Activated naive CD4-positive, alpha-beta T cell (primary cell): Measurements from ENCODE around the gene ITPK1.

Source experiments
- DNase-seq, 4 experiments: peaks; one replicate each; lab custom pipeline; 2025; lab: John Stamatoyannopoulos, UW

ITPK1 gene

DNA sequence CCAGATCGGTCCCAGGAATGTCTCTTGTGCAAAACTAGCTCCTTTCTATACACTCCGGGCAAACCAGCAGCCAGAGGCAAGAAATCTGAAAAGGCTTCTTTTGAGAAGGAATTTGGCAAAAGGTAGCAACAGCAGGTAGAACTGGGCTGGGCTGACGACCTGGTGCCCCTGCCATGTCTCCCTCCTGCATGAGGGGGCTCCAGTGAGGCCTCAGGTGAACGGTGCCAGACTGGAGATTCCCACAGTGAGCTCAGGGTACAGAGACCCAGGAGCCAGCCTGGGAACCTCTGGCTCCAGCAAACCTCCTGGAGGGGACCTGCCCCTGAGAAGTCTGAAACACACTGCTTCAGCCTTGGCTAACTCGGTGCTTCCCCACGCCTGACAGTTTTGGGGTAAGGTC, 10.8 kb downstream of the ITPK1 start:
- DNase-seq: no peak

DNA sequence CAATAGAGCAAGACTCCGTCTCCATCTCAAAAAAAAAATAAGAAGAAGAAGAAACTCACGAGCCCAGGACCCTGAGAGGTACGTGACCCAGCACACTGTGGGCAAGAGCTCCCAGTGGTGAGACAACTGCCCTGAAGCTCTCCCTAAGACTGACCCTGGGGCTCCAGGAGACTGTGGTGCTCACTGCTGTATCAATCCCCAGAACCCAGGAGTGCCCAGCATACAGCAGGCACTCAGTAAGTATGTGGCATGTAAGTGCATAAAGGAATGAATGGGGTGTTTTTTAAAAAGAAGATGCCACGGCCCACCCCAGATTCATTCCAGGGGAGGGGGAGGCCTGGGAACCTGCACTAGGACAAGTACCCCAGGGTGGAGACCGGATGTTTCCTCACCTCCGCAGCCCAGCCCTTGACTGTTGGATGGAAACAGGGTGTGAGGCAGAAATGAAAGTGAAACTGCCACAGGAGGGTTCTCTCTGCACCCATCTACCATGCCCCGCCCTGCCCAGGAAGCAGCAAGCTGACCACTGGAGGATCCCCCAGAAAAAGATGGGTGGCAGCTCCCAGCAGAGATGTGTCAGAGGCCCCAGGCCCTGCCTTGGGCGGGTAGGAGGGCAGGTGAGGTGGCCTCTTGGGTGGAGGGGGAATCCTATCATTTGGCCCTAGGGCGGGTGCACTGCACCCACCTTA, 12.2 kb downstream of the ITPK1 start:
- DNase-seq: peak in 3 of 4 experiments; percentile 11 to 42 (median 41)

DNA sequence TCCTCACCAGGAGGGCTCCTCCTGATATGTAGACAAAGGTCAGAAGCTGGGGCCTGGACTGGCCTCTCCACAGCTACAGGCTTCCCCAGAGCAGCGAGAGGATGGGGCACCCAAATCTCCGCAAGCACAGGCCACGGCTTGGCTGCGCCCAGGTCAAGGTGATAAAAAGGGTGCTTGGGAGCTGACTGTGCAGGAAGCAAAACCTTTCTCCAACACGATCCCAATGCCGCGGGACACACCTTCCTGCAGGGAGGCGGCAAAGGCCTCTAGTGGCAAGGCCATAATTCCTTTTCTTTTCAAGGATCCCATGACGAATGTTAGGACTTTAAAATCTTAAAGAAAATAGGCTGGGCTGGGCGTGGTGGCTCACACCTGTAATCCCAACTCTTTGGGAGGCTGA, 13.6 kb downstream of the ITPK1 start:
- DNase-seq: no peak

DNA sequence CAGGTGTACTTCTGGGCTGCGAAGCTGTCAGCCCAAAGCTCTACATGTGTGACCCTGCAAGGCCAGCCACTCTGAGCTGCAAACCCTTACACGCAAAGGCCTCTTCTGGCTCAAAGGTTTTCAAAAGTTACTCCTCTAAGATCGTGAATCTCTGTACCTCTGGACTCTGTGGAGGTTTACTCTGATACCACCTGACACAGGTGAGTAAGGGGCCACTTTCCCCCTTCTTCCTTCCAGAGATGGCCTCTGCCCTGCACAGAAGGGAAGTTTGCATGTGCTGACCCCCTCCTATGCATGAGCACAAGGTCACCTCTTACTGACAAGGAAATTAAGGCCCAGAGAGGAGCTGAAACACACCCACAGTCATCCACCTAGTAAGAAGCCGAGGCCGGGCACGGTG, 14.5 kb downstream of the ITPK1 start:
- DNase-seq: no peak

DNA sequence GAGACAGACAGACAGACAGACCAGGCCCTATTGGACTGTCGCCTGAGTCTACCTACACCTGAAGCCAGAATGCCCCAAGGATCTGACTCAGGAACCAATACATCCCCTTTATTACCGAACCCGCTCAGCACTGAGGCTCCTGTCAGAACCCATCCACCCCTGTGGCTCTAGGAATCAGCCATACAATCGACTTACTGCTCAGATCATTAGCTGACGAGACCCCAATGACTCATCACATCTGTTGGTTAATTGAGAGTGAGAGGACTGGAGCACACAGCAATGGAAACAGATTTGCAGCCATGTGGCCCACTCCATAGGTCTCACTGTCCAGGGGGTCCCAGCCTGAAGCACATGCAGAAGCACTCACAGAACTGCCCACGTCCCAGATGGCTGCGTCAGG, 15.2 kb downstream of the ITPK1 start:
- DNase-seq: no peak

DNA sequence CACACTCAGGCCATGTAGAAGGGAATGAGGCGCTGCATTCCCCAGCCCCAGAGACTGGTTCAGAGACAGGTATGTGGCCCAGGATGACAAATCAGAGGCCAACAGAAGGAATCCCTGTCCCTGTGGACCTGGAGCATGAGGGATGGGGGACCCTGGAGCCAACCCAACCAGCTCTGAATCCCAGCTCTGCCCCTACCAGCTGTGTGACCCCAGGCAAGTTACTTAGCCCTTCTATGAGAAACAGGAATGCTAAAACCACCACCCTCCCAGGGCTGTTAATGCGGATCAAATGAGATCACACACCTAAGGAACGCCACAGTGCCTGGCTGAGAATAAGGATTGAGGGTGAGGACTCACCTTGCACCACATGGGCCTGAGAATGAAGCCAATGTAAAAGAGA, 15.6 kb downstream of the ITPK1 start:
- DNase-seq: no peak

DNA sequence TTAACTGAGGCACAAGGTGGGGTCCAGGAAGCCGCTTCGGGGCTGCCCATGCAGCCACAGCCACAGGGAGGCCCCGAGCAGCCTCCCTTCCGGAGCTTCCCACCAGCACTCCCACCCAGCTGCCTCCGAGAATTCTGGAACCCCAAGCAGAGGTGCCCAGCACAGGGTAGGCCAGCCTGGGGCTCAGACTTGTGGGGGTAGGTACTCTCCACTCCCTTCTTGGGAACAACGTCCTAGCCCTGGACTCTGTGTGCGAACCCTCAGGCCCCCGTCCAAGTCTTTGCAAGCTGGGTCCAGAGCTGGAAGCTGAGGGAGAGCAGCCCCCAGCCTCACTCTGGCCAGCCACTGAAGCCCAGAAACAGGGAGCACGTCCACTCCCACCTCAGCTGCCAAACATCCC, 16.1 kb downstream of the ITPK1 start:
- DNase-seq: no peak

DNA sequence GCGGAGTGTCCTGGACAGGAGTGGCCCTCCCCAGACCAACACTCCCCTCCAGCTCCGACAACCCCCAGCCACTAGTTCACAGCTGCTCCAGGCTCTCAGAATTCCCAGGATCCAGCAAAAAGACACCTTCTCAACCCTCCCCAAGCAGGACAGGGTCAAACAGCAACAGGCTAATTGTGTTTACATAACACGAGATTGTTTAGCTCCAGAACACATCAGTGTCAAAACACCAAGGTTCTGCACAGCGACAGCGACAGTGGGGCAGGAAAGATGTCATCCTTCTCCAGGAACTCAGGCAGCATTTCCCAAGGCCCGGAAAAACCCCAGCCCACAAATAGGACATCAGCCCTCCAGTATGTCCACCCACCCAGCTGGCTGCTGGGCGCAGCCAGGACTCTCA, 16.5 kb downstream of the ITPK1 start:
- no peak for DNase-seq

DNA sequence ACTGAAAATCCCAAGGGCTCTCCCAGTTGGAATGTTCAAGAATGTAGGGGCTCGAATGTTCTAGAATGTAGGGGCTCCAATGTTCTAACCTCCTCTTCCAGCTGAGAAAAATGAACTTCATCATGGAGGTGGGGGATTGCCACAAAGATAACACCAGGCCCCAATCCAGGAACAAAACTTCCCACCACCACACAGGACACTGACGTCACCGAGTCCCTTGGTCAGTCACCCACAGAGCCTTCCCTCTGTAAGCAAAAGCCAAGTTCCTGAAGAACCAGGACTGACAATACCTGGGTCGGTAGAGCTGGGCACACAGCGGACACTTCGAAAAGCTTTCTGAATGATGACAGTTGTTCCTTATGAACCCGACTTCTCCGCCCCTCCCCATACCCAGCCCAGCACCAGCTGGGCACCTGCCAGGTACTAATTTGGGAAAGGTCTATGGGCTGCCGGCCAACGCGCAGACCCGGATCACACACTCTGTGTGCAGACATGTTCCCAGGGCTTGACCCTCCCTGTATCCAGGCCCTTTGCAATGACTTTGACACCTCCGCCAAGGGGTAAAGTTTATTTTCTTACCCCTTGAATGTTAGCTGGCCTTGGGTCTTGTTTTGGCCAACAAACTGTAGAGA, 18.9 kb downstream of the ITPK1 start:
- DNase-seq: no peak

DNA sequence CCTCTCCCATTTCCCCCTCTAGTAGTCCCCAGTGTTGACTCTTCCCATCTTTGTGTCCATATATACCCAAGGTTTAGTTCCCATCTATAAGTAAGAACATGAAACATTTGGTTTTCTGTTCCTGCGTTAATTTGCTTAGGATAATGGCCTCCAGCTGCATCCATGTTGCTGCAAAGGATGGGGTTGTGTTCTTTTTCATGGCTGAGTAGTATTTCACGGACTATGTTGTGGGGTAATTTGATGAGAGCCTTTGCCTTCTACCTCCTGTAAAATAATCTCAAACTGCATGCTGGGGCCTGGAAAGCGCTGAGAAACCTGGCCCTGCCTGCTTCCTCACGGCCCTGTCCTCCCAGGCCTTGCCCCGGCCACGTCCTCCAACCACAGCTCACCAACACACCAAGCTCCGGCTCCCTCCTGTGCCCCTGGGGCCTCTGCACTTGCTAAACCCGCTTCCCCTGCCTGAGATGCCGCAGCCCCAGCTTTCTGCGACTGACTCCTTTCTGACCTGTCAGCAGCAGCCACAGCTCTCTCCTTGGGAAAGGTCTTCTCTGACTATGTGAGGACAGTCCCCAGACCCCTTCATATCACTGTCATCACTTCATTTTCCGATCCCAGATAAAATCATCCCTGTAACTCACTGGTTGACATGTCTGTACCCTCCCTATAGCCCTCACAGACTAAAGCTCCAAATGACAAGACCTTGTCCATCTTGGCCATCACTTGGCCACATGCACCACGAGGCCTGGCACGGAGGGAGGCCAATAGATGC, 19.8 kb downstream of the ITPK1 start:
- no peak for DNase-seq

DNA sequence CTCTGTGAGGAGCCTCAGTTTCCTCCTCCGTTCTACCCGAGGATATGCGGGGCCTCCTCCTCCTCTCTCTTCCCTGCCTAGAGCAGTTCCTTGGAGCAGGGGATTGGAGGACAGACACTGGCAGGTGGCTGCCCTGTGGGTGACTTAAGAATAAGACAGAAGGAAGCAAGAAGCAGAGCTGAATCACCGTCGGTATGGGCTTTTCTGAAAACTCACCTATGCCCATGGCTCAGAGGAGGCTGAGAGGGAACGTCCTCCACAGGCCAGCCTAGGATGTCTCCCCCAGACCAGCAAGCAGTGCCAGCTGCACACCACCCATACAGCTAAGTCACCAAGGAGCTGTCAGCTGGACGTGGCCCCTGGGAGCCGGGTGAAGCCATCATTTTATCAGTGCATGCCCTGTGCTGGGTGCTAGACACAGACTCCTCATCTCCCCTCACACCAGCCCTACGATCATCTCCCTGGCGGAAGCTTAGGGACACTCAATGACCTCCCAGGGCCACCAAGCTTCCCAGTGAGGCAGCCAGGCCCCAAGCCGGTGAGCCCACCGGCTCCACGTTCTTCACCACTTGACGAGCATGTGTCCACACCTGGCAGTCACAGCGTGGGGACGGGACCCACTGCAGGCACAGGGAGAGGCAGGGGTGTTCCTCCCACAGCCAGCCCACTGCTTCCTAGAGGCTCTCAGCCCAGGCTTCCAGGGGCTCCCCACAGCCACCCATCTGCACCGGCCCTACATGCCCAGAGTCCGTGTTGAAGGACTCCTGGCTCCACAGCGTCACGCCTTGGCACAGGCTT, 21.4 kb downstream of the ITPK1 start:
- DNase-seq: no peak

DNA sequence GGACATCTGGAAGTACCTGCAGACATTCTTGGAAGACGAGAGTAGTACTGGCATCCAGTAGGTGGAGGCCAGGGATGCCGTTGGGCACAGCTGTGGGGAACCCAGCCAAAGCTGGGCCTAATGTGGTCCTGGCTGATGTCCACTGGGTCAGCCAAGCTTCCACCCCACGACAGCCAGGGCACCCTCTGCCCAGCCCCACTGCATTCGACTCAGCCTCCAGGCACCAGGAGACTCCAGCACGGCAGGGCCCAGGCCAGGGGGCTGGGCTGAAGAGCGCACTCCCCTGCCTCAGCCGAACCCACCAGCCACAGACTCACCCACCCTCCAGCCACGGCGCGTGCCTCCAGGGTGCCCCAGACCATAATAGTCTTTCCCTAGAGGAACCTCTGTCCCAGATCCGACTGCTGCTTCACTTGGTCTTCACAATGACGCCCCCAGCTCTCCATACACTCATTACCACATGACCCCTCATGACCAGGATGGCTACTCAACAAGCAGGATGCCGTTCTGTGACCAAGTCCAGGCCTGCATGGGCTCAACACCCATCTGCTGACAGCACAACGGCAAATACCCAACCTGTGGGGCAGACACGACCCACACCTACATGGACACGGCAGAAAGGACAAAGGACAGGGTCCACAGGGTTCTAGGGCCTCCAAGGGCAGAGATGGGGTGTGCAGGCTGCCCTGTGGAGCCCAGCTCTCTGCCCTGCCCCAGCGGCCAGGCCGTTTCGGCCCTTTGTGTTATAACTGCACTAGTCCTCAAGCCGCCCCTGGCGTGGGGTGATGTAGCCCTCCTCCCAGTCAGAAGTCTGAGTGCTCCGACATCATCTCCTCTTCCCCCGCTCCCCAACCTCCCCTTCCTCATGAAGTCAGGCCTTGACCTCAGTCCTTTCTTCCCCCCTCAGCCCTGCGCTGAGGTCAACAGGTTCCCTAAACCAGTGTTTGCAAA, 22.8 kb downstream of the ITPK1 start:
- DNase-seq: no peak

DNA sequence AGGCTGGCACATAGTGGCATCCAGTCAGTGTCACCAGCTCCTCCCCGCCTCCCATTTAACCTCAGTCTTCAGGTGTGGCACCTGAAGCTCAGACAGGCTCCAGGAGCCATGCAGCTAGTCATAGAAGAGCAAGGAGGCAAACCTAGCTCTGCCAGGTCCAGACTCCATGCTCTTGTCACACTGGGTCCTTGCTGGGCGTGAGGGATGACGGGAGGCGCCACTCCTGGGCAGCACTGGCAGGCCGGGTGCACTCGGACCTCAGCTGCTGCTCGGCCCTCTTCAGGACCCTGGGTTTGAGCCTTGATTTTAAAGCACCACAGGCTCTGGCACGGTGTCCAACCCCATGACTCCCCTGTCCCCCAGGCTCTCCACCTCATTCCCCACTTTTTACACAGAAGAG, 24.1 kb downstream of the ITPK1 start:
- no peak for DNase-seq

DNA sequence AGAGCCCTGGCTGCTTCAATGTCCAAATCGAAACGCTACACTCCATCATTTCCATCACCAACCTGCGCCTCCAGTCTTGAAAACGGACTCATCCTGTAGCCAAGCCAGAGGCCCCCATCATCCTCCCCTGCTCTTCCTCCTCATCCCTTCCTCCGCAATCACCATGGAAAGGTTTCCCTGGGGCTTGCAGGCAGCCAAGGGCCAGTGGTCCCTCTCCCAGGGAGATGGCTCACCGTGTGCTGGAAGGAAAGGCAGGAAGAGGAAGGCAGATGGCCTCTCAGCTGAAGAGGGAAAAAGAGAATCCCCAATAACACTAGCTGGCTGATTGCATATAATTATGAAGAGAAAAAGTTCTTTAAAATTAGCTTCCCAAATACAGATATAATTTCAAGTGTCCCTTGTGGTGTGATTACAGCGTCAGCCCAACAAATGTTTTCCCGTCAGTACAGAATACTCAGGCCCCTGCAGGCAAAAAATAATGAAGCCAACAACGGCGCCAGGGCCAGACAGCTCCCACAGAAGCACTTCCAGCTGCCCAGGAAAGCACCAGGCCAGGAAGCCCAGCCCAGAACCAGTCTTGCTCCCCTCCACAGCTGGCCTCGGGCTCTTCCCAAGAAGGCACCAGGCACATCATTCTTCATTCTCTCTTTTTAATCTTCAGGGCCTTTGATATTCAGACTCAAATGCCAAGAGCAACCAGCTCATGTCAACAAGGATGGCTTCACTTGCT, 24.7 kb downstream of the ITPK1 start:
- no peak for DNase-seq

DNA sequence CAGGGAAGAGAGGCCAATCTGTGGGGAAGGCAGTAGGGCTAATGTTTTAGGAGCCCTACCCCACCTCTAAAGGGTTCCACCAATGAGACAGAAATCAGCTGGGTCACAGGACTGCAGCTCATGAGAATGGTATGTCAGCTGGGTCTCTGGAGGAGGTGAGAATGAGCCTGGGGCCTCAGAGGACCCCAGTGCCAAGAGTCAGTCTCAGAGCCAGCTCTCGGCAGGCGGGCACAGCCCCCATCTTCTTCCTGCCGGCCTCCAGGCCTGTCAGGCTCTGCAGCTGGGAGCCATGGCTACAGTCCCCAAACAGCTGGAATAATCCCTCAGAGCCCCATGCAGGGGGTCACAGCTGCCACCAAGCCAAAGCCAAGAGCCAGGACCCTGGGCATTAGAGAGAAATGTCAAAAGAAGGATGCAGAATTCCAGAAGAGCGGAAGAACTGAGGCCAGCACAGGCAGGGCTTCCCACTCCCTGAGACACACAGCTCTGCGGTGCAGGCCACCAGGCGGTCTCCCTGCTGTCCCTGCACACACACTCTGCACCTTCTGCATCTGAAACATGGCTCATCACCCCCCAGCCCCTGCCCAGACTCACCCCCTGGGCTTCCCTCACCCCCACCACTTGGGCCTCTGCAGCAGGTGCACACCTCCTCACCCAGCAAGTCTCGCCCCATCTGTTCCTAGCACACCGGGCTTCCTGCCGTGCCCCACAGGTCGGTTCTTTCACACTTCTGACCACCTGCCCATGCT, 26.0 kb downstream of the ITPK1 start:
- DNase-seq: no peak

DNA sequence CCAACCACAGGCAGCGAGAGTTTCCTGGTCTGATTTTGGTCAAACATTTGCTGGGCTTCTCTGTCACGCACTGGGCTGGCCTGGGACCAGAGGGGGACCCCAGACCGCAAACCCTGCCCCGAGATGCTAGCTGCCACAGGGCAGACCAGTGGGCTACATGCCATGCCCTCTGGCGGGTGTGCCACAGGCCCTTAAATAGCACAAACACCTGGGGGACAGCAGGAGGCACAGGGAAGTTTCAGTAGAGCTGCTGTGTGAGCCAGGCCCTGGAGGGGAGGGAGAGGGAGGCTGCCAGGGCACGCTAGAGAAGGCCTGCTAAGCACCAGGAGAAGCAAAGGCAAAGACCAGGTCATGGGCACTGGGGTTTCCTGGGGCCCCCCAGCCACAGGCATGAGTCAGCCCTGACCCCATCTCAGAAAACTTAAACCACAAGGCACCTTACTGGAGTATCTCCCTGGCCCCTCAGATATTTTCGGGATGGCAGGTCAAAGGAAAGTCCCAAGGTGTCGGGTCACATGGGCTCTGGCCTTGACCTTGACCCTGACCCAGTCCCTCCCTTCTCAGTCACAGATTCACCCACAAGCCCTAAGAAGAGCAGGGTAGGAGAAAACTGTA, 29.2 kb downstream of the ITPK1 start:
- DNase-seq: no peak

DNA sequence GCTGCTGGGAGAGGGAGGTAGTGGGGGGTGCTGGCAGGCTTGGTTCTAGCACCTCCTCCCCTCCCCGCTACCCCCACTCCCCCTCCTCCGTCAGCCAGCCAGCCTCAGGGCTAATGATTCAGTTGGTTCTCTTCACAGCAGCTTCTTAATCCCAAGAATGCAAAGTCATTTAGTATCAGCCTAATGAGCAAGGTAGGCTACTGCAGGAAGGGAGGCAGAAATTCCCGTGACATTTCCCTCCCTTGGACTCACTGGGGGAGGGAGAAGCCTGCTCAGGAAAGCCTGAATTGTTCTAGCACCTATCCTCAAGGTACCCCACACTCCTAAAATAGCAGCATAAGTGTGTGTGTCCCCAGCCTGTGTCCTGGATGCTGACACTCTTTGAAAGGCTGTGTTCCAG, 29.8 kb downstream of the ITPK1 start:
- DNase-seq: no peak

DNA sequence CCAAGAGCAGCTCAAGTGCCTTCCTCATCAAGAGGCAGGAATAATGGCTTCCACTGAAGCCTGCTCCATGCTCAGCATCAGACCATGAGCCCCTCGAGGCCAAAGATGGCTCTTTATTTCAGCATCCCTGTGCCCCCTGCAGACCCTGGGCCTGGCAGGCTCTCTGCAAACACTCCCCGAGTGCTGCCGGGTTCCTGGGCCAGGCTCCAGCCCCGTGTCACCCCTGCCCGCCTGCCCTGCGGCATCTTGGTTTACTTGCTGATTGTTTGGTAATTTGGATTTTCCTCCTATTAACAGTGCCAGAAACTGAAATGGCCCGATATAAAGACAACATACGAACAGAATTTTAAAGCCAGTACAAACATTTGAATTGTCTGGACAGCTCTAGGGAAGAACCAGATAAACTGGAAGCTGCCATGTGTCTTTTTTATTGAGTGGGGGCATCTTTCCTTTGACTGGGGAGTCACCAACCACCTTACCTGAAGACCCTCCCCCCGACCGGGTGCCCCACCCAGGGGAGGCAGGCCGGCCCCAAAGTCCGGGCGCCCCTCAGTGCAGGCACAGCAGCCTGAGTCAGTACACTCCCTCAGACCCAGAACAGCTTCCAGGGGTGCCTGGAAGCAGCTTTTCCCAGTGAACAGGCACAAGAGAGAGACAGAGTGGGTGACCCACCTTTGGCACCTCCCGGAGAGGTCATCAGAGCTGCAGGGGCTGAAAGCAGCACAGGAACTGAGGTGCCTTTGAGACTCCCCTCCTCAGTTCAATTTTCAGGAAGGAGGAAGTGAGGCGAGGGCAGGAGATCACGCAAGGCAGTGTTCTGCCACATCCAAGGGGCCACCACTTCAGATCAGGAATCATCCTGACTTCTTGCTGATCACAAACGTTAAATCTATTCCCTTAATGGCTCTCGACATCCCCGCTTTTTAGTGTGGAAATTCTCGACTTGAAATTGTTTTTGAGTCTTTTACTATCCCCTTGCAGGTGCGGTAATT, 30.6 kb downstream of the ITPK1 start:
- DNase-seq: no peak
